Hippocampal formation (tissue), 2 donors: ENCODE data around the gene NPR2.

Experiments
- DNase-seq, 2 donors: peaks; one replicate each; lab custom pipeline; 2025; lab: John Stamatoyannopoulos, UW

NPR2 gene

DNA sequence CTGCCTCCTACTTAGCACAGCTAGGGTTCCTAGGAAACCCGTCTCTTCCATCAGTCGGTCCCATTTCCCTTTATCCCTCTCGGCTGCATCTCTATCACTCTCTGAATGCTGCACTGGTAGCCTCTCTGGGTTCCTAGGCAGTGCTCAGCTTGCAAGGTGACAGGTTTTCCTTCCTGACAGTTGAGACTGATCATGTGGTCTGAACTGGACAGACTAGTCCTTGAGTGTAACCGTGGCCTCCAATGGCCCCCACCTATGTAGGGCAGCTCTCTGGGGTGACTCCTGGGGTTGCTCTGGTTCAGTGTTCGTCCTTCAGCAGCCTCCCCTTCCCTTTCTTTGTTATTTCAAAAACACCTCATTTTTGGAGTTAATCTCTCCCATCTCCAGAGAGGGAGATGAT is 41.4 kb downstream of the NPR2 start:
- no peak for DNase-seq

- no peak for DNase-seq
These were observed 43.1 kb downstream of the NPR2 start for GRCh38 chr9:35834260-35835215.

DNA sequence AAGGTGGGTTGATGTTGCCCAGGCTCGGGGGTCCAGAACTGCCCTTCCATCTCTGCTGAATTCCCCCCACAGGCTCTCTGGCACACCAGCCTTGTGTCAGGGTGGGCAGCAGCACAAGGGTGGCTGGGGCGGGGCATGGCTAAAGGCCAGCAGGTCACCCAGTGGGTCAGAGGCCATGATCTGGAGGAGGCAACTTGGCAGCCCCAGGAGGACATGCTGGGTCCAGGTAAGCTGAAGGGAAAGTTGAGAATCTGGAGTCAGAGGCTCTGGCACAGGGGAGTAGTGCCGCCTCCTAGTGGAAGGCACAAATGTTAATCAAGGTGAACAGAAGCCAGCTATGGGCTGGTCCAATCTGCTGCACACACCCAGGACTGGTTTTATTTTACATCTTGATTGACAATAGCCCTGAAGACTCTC is 43.8 kb downstream of the NPR2 start:
- no peak for DNase-seq

- no peak for DNase-seq
These were observed 44.4 kb downstream of the NPR2 start for GRCh38 chr9:35835766-35836165.

DNA sequence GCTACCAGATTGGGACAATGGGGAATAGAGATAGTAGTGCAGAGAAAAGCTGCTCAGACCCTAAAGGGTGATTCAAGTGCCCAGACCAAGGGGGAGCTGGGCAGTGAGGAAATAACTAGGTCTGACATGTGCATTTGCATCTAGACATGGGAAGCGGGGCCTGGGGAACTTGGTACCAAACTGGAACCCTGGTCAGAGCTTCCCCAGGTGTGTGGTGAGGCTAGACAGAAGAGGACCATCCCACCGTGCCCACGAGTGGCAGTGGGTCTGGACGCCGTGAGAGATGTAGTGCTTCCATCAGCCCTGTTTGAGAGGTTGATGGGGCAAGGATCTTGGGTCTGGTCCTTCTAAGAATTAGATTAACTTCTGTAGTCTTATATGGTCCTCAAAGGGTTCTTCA is 45.2 kb downstream of the NPR2 start:
- no peak for DNase-seq

GRCh38 chr9:35839926-35840325 is 48.5 kb downstream of the NPR2 start:
- no peak for DNase-seq

- DNase-seq: no peak
These were observed 49.7 kb downstream of the NPR2 start for GRCh38 chr9:35840881-35841644.

- no peak for DNase-seq
These were observed 50.2 kb downstream of the NPR2 start for GRCh38 chr9:35841645-35841900.

DNA sequence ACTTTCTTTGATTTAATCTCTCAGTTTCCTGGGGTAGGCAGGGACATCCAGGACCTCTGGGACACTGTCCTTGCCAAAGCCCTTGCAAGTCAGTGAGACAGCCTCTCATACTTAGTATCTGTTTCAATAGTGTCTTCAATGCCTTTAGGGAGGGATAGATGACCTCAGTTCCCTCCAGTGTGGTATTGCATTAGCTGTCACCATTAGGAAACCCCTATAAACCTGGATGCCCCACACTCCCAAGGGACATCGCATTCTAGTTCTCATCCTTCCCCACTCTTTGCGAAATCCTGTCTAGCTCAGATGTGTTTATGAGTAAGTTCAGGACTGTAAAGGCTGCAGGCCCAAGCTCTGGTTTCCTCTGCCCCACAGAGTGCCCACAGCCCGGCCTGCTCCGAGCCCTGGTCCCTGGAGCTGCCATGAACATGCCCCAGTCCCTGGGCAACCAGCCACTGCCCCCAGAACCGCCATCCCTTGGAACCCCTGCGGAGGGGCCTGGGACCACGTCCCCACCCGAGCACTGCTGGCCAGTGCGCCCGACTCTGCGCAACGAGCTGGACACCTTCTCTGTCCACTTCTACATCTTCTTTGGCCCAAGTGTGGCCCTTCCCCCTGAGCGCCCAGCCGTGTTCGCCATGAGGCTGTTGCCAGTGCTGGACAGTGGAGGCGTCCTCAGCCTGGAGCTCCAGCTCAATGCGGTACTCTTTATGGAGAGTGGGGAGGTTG is 50.8 kb downstream of the NPR2 start:
- DNase-seq: no peak

DNA sequence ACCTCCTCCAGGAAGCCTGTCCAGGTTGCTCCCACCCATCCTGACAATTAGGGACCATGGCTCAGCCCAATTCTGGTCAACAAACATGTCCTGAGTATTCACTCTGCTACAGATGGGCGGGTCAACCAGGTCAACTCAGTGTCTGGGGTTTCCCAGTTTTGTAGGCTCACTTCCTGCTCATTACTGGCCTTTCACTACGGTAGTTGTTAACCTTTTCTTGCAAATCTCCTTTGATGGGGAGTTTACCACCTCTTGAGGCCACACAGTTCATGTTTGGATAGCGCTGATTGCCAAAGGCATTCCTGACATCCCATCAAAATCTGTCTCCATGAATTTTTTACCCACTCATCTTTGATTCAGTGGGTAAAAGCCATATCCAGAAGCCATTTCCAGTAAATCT is 51.4 kb downstream of the NPR2 start:
- no peak for DNase-seq

DNA sequence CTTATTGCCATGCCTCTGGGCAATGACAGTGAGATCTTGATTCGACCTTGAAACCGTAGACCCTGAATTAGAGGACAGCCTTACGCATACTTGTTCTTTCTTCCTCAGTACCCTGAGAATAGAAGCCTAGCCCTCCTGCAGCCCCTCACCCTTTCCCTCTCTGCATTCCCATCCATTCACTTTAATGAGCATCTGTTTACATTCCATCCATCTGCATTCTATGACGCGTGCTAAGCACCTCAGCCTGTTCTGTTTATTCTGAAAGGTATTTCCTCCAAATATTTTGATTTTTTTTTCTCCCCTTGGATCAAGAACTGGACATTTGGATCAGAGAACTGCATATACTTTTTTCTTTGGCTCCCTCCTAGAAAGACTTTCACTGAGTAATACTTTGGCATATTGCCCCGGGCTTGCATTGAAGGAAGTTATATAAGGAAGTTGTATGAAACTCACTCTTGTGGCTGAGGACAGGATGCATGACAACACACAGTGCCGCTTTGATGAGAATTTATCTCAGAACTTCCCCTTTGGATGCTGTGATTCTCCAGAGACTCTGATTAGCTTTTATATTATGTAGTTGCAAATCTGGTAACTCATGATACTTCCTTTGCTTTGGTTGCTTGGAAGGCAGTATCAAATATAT is 53.4 kb downstream of the NPR2 start:
- peak; percentile 4 to 48 for DNase-seq

DNA sequence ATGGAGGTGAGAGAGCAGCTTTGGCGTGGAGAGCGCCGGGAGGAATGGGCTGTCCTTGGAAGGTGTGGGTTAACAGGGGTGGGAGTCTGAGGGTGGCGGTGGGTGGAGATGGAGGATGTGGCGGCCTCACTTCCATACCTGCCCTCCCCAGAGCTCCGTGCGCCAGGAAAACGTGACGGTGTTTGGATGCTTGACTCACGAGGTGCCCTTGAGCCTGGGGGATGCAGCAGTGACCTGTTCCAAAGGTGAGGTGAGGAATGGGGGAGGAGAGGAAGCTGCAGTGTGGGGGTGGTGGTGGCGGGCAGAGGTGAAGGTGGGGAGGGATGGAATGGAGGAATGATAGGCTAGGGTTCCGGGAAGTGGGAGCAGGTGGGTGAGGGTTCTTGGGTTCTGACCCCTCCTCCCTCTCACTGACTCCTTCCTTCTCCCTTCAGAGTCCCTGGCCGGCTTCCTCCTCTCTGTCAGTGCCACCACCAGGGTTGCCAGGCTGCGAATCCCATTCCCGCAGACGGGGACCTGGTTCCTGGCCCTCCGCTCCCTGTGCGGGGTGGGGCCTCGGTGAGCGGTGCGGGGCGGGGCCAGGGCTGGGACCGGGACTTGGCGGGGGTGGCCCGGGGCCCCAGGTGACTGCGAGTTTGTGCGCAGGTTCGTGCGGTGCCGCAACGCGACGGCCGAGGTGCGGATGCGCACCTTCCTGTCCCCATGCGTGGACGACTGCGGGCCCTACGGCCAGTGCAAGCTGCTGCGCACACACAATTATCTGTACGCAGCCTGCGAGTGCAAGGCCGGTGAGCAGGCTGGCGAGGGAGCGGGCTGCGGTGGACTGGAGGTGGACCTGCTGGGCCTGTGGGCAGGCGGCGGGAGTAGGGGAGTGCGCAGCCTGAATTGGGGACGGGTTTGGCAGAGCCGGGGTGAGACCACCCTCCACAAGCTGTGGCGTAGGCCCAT is 54.7 kb downstream of the NPR2 start:
- no peak for DNase-seq

DNA sequence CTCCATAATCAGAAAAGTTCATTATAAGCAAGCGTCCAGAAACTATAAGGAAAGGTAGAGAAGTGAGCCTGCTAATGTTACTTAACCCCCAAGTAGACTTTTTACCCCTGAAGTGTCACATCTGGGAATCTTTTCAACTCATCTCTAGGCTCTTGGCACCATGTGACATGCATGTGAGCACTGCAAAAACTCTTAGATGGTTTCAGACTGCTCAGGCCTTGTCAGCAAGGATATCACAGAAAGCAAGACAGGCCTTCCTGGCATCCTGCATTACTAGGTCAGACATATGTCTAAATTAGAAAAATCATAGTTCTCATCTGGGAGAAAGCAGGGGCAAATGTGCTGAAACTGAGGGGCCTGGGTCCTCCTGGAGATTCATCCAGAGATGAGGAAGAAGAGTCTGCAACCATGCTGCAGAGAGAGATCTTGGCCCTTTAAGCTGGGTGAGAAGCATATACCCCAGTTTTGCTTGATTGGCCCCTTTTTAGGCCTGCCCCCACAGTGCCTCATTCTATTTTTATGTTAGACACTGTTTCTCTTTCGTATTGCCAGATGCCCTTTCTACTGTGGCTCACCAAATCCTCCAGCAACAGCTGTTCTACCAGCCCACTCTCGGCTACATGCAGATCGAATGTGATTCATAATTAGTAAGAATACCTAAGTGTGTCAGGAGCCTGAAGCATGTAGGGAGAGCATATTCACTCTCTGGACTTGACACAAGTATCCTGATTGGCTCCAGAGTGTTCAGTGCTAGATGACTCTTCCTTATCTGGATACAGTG is 56.6 kb downstream of the NPR2 start:
- peak in 1 of 2 donors; percentile 59 for DNase-seq

- DNase-seq: no peak
These were observed 61.0 kb downstream of the NPR2 start for GRCh38 chr9:35852267-35852815.

DNA sequence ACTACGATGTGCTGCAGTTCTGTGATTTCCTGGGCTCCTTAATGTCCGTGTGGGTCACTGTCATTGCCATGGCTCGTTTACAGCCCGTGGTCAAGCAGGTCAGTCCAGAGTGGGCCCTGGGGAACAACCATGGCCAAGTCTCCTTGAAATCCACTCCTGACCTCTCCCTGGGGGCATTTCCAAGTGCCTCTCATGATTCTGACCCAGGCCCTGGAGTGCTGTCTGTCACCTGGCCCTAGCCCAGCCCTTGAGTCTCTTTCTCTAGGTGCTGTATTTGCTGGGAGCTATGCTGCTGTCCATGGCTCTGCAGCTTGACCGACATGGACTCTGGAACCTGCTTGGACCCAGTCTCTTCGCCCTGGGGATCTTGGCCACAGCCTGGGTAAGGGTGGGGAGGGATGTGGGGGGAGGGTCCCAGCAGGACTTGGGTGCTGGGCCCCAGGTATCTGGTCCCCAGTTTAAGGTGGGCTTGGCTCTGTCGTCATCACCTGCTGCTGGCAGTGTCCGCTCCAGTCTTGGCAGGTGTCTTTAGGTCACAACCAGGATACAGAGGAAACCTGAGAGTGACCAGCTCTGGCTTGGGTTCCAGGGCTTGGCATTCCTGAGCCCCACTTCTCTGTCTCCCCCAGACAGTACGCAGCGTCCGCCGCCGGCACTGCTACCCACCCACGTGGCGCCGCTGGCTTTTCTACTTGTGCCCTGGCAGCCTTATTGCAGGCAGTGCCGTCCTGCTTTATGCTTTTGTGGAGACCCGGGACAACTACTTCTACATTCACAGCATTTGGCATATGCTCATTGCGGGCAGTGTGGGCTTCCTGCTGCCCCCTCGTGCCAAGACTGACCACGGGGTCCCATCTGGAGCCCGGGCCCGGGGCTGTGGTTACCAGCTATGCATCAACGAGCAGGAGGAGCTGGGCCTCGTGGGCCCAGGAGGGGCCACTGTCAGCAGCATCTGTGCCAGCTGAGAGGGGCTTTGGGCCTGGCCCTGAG is 61.8 kb downstream of the NPR2 start:
- DNase-seq: no peak

- no peak for DNase-seq
These were observed 62.8 kb downstream of the NPR2 start for GRCh38 chr9:35854091-35854762.

GRCh38 chr9:35856206-35856605 is 64.8 kb downstream of the NPR2 start:
- no peak for DNase-seq

DNA sequence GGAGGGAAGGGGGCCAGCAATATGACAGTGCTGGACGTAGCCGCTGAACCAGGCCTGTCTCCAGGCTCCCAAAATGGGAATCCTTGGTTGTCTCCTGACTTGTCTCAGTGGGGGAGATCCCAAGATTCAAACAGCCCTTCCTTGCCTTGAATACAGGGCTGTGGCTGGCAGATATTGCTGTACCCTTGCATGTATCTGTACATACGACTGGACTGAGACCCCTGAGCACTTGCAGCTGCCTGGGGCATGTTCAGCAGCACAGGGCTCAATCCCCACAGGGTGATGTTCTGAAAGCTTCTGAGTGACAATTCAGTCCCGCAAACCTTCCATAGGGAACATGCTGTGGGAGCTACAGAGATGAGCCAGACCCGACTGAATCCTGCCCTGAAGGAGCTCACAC is 65.5 kb downstream of the NPR2 start:
- no peak for DNase-seq
